ENCODE results near the gene KPNA2.
A peak's percentile ranks its signal among the peaks of the same experiment; 100 is the strongest.
"Not testable (repeated sequence)": the region's sequence is repeated elsewhere in the genome, so short reads cannot be mapped to it uniquely, and the experiment has no call there.

KPNA2 gene

GRCh38 chr17:68035523-68036303 lies at the start of gene KPNA2:
KPNA2 (plus strand) TSS chr17:68035735; CDS start chr17:68037133, 1,398 bp downstream.
- peak; percentile 97 for DNase-seq

GRCh38 chr17:67990909-67991308 lies 44.6 kb upstream of the KPNA2 start:
- DNase-seq = no peak

- peak; percentile 64 for DNase-seq
Measured at GRCh38 chr17:67992548-67993152, 42.9 kb upstream of the KPNA2 start.

- peak; percentile 88 for DNase-seq
Measured at GRCh38 chr17:67993153-67993997, 42.2 kb upstream of the KPNA2 start.

- DNase-seq = no peak
Measured at GRCh38 chr17:67993998-67994361, 41.6 kb upstream of the KPNA2 start.

- DNase-seq = no peak
Measured at GRCh38 chr17:67994817-67995569, 40.5 kb upstream of the KPNA2 start.

GRCh38 chr17:67995570-67996263 lies 39.8 kb upstream of the KPNA2 start:
- DNase-seq = peak; percentile 68

GRCh38 chr17:67996301-67997171 lies 39.0 kb upstream of the KPNA2 start, which contains the start of gene C17orf58:
C17orf58 (minus strand) TSS chr17:67996469; CDS start chr17:67996198, 271 bp downstream.
- DNase-seq = not testable (repeated sequence)

- DNase-seq = no peak
Measured at GRCh38 chr17:67998466-67998865, 37.1 kb upstream of the KPNA2 start.

GRCh38 chr17:67999291-67999911 lies 36.1 kb upstream of the KPNA2 start:
- no peak for DNase-seq

- no peak for DNase-seq
Measured at GRCh38 chr17:68004201-68004600, 31.3 kb upstream of the KPNA2 start.

GRCh38 chr17:68006797-68007196 lies 28.7 kb upstream of the KPNA2 start:
- DNase-seq = no peak

GRCh38 chr17:68011199-68011665 lies 24.3 kb upstream of the KPNA2 start:
- DNase-seq = peak; percentile 89

GRCh38 chr17:68013385-68013784 lies 22.1 kb upstream of the KPNA2 start:
- DNase-seq = no peak

- DNase-seq = no peak
Measured at GRCh38 chr17:68015081-68015723, 20.3 kb upstream of the KPNA2 start.

- DNase-seq = no peak
Measured at GRCh38 chr17:68016838-68017237, 18.7 kb upstream of the KPNA2 start.

- DNase-seq = not testable (repeated sequence)
Measured at GRCh38 chr17:68018493-68018892, 17.0 kb upstream of the KPNA2 start.

GRCh38 chr17:68019336-68019674 lies 16.2 kb upstream of the KPNA2 start:
- no peak for DNase-seq

GRCh38 chr17:68019675-68020408 lies 15.7 kb upstream of the KPNA2 start:
- peak; percentile 99 for DNase-seq
